ENCODE measurements around the gene KIAA0753. TPM values are rescaled to one million over a fixed set of nuclear protein-coding genes. Genes with fewer than 3 reads are reported as not detected.

The KIAA0753 gene
- total RNA-seq, 1 experiment from 2014 or later, result 18.3 TPM

DNA sequence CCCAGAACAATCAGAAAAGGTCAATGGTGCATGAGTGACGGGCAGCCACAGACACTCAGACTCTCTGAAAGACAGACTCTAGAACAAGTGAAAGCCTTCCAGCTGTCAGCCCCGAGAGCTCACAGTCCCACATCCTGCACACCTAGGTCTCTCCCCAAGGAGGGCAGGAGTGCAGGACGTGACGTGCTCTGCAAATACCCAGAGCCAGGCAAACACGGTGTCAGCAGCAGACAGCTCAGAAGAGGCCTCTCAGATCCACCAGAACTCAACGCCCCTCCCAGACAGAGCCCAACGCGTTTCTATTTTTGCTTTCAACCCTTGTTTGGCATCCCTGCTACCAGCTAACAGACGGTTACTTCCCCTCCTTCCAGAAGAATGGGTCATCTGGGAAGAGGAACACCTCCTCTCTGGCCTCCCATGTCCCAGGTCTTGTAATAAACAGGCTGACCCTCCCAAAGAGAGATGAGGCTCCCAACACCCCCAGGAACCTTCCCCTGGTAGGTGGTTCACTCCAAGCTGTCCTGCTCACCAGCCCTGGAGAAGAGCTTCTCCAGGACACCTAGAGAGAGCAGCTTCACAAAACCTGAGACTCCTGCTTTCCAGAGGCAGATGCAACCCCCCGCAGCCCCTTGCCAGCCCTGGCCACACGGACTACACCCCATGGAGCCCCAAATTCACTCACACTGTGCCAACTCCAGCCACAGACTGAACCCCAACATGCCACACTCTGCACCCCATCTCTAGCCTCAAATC is 91.8 kb downstream of the KIAA0753 start:
- Histone ChIP-seq H3K9ac (ENCODE audit: low read length) (no peak overlapping the region), H3K4me3 (replicated peaks in 1 of 2; ENCODE audit: low read depth in 1 of 2, low read length in 2 of 2) (no peak overlapping the region), H3K79me2 (ENCODE audit: insufficient read depth, low read length) (no peaks in the 10 kb centered on the region), H3K9me3 (ENCODE audit: control insufficient read depth in 1 of 2, insufficient read depth in 1 of 2, low read depth in 1 of 2, low read length in 2 of 2) (no peaks in the 10 kb centered on the region), H4K20me1 (ENCODE audit: insufficient read depth) (no peaks in the 10 kb centered on the region), H3K36me3 (ENCODE audit: control insufficient read depth in 1 of 2, insufficient read depth in 2 of 2, low read length in 2 of 2) (no peaks in the 10 kb centered on the region), H3K4me2 (ENCODE audit: low read length) (no peak overlapping the region), H3K27ac (ENCODE audit: low read depth, low read length) (no peak overlapping the region), H3K27me3 (ENCODE audit: insufficient read depth, low read length) (no peaks in the 10 kb centered on the region), H3K9me2 (ENCODE audit: insufficient read depth) (no peaks in the 10 kb centered on the region), H3K4me1 (ENCODE audit: control insufficient read depth in 1 of 2, insufficient read depth in 2 of 2, low read length in 2 of 2) (peaks cover 18 to 32% of the 10 kb centered on the region in 2 experiments), H2AFZ (ENCODE audit: low read depth, low read length, poor library complexity, severe bottlenecking) (no peak overlapping the region)
- CTCF ChIA-PET, result no interaction called here
- BruUV-seq (replicated peaks), result no TSS peak
- intact Hi-C loops (cut with micrococcal nuclease), result no loop called here
- RAD21 ChIA-PET (ENCODE audit: low non-redundant PET in 1 of 2, low total read pairs in 2 of 2, uncharacterized antibody in 2 of 2, unreplicated experiment in 2 of 2), result interaction anchor here in 1 of 2 experiments (0.6 kb wide), 1 partner anchor 1235 kb away, joined by 4 read pairs; no protein-coding TSS in a partner anchor
- ATAC-seq (no peak), DNase-seq (ENCODE audit: low read depth, low spot score) (no peak)
- TF ChIP-seq JUND (IDR thresholded peaks at IDR 0.05), result no peak
- no peak for TF ChIP-seq FOSL1 (IDR thresholded peaks at IDR 0.05; ENCODE audit: low read depth)
- no peak for TF ChIP-seq EZH2phosphoT487 (IDR thresholded peaks at IDR 0.05; ENCODE audit: borderline replicate concordance)
- TF ChIP-seq, protein P1, sequence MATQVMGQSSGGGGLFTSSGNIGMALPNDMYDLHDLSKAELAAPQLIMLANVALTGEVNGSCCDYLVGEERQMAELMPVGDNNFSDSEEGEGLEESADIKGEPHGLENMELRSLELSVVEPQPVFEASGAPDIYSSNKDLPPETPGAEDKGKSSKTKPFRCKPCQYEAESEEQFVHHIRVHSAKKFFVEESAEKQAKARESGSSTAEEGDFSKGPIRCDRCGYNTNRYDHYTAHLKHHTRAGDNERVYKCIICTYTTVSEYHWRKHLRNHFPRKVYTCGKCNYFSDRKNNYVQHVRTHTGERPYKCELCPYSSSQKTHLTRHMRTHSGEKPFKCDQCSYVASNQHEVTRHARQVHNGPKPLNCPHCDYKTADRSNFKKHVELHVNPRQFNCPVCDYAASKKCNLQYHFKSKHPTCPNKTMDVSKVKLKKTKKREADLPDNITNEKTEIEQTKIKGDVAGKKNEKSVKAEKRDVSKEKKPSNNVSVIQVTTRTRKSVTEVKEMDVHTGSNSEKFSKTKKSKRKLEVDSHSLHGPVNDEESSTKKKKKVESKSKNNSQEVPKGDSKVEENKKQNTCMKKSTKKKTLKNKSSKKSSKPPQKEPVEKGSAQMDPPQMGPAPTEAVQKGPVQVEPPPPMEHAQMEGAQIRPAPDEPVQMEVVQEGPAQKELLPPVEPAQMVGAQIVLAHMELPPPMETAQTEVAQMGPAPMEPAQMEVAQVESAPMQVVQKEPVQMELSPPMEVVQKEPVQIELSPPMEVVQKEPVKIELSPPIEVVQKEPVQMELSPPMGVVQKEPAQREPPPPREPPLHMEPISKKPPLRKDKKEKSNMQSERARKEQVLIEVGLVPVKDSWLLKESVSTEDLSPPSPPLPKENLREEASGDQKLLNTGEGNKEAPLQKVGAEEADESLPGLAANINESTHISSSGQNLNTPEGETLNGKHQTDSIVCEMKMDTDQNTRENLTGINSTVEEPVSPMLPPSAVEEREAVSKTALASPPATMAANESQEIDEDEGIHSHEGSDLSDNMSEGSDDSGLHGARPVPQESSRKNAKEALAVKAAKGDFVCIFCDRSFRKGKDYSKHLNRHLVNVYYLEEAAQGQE (IDR thresholded peaks at IDR 0.05; ENCODE audit: low read depth), result no peak
- no peak for TF ChIP-seq ZNF274 (IDR thresholded peaks at IDR 0.05; ENCODE audit: low read depth, low read length)
- TF ChIP-seq TCF7L2 (IDR thresholded peaks at IDR 0.05; ENCODE audit: borderline replicate concordance, extremely low read depth, insufficient read depth, insufficient read length), result no peak
- TF ChIP-seq SP1 (IDR thresholded peaks at IDR 0.05; ENCODE audit: low read depth), result no peak
- TF ChIP-seq YY1 (IDR thresholded peaks at IDR 0.05; ENCODE audit: extremely low read depth, insufficient replicate concordance, low read depth, low read length), result no peak
- TF ChIP-seq, protein P2, sequence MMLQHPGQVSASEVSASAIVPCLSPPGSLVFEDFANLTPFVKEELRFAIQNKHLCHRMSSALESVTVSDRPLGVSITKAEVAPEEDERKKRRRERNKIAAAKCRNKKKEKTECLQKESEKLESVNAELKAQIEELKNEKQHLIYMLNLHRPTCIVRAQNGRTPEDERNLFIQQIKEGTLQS (IDR thresholded peaks at IDR 0.05), result no peak
- TF ChIP-seq, protein P3, sequence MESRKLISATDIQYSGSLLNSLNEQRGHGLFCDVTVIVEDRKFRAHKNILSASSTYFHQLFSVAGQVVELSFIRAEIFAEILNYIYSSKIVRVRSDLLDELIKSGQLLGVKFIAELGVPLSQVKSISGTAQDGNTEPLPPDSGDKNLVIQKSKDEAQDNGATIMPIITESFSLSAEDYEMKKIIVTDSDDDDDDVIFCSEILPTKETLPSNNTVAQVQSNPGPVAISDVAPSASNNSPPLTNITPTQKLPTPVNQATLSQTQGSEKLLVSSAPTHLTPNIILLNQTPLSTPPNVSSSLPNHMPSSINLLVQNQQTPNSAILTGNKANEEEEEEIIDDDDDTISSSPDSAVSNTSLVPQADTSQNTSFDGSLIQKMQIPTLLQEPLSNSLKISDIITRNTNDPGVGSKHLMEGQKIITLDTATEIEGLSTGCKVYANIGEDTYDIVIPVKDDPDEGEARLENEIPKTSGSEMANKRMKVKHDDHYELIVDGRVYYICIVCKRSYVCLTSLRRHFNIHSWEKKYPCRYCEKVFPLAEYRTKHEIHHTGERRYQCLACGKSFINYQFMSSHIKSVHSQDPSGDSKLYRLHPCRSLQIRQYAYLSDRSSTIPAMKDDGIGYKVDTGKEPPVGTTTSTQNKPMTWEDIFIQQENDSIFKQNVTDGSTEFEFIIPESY (IDR thresholded peaks at IDR 0.05; ENCODE audit: extremely low read depth, insufficient replicate concordance, low read length), result no peak
- TF ChIP-seq POLR2A (IDR thresholded peaks at IDR 0.05; ENCODE audit: borderline replicate concordance, extremely low read depth, insufficient read depth, insufficient read length), result no peak
- TF ChIP-seq ELF1 (IDR thresholded peaks at IDR 0.05; ENCODE audit: borderline replicate concordance, low read depth), result no peak
- TF ChIP-seq POLR2AphosphoS5 (IDR thresholded peaks at IDR 0.05; ENCODE audit: low read depth, low read length), result no peak
- no peak for TF ChIP-seq SIN3A (IDR thresholded peaks at IDR 0.05; ENCODE audit: low read depth)
- TF ChIP-seq EZH2 (IDR thresholded peaks at IDR 0.05), result no peak
- TF ChIP-seq CEBPB (IDR thresholded peaks at IDR 0.05; ENCODE audit: low read depth), result no peak
- no peak for TF ChIP-seq ZFX (IDR thresholded peaks at IDR 0.05)
- POLR2A ChIA-PET, result no interaction called here
